ENCODE results near the gene TRIM17. TPM values are rescaled to one million over a fixed set of nuclear protein-coding genes. Genes with fewer than 3 reads are reported as not detected.

TRIM17 gene
- total RNA-seq, 2 experiments from 2014 or later, result 0.73 to 0.96 TPM

GRCh38 chr1:228414511-228415211 is 2.0 kb downstream of the TRIM17 start:
- H3K27me3 Mint-ChIP-seq, result peaks cover 16% of the 10 kb centered on the region
- H3K36me3 Mint-ChIP-seq (ENCODE audit: low read depth), result no peaks in the 10 kb centered on the region
- no peak for DNase-seq
- H3K9me3 ChIP-seq (ENCODE audit: control insufficient read depth in 1 of 2, insufficient read depth in 1 of 2, low read length in 2 of 2), result peaks cover 0 to 6% of the 10 kb centered on the region in 2 experiments
- no peak for TF ChIP-seq CTCF (IDR thresholded peaks at IDR 0.05)
- intact Hi-C loops (cut with DNase I, micrococcal nuclease), result loop anchor here (5.0 kb wide), 2 partner anchors 43 to 197 kb away; a partner anchor contains a TSS
- no peaks in the 10 kb centered on the region for H3K36me3 ChIP-seq (ENCODE audit: insufficient read depth, low read length)
- no peak overlapping the region for H3K4me3 Mint-ChIP-seq
- ChIA-PET CTCF (no interaction called here), POLR2A (interaction anchor here (1.2 kb wide), 1 partner anchor 8 kb away, joined by 5 read pairs; the partner anchor contains the start of gene TRIM11)
- H3K4me3 ChIP-seq (ENCODE audit: low read length), result no peak overlapping the region
- H3K27ac Mint-ChIP-seq, result no peak overlapping the region
- peaks cover 24% of the 10 kb centered on the region for H3K4me1 Mint-ChIP-seq (ENCODE audit: low read depth)
- H3K27ac ChIP-seq (ENCODE audit: low read depth in 1 of 2, low read length in 2 of 2), result no peak overlapping the region
- H3K4me1 ChIP-seq (ENCODE audit: insufficient read depth, low read length), result peaks cover 22% of the 10 kb centered on the region
- no peak for ATAC-seq (ENCODE audit: poor library complexity)
- peaks cover 6 to 14% of the 10 kb centered on the region in 2 experiments for H3K27me3 ChIP-seq (ENCODE audit: control insufficient read depth in 1 of 2, insufficient read depth in 2 of 2, low read length in 2 of 2)
- no peaks in the 10 kb centered on the region for H3K9me3 Mint-ChIP-seq

- Mint-ChIP-seq H3K27me3 (peaks cover 11% of the 10 kb centered on the region), H3K4me3 (no peak overlapping the region), H3K36me3 (ENCODE audit: low read depth) (no peaks in the 10 kb centered on the region), H3K27ac (peak overlapping the region; percentile 7), H3K4me1 (ENCODE audit: low read depth) (peaks cover 24% of the 10 kb centered on the region), H3K9me3 (no peaks in the 10 kb centered on the region)
- ATAC-seq (ENCODE audit: poor library complexity), result no peak
- no peak overlapping the region for H3K4me3 ChIP-seq (ENCODE audit: low read length)
- no peak overlapping the region for H3K27ac ChIP-seq (ENCODE audit: low read depth in 1 of 2, low read length in 2 of 2)
- peaks cover 6 to 14% of the 10 kb centered on the region in 2 experiments for H3K27me3 ChIP-seq (ENCODE audit: control insufficient read depth in 1 of 2, insufficient read depth in 2 of 2, low read length in 2 of 2)
- peaks cover 23% of the 10 kb centered on the region for H3K4me1 ChIP-seq (ENCODE audit: insufficient read depth, low read length)
- CTCF ChIA-PET, result interaction anchor here (0.7 kb wide), 1 partner anchor 298 kb away, joined by 3 read pairs; no protein-coding TSS in a partner anchor
- no peak for TF ChIP-seq CTCF (IDR thresholded peaks at IDR 0.05)
- DNase-seq, result no peak
- H3K36me3 ChIP-seq (ENCODE audit: insufficient read depth, low read length), result no peaks in the 10 kb centered on the region
- peaks cover 0 to 6% of the 10 kb centered on the region in 2 experiments for H3K9me3 ChIP-seq (ENCODE audit: control insufficient read depth in 1 of 2, insufficient read depth in 1 of 2, low read length in 2 of 2)
- POLR2A ChIA-PET, result no interaction called here
- intact Hi-C loops (cut with DNase I, micrococcal nuclease), result loop anchor here in 1 of 2 experiments (5.0 kb wide), 1 partner anchor 196 kb away; no protein-coding TSS in a partner anchor
Observed at GRCh38 chr1:228413241-228414010, 3.2 kb downstream of the TRIM17 start.

GRCh38 chr1:228411548-228412430 is 4.9 kb downstream of the TRIM17 start:
- Mint-ChIP-seq H3K36me3 (ENCODE audit: low read depth) (no peaks in the 10 kb centered on the region), H3K4me1 (ENCODE audit: low read depth) (peaks cover 11% of the 10 kb centered on the region), H3K9me3 (no peaks in the 10 kb centered on the region), H3K27ac (no peak overlapping the region), H3K27me3 (no peaks in the 10 kb centered on the region), H3K4me3 (no peak overlapping the region)
- Histone ChIP-seq H3K36me3 (ENCODE audit: insufficient read depth, low read length) (no peaks in the 10 kb centered on the region), H3K4me1 (ENCODE audit: insufficient read depth, low read length) (peaks cover 30% of the 10 kb centered on the region), H3K27me3 (ENCODE audit: control insufficient read depth in 1 of 2, insufficient read depth in 2 of 2, low read length in 2 of 2) (peaks cover 0 to 8% of the 10 kb centered on the region in 2 experiments), H3K27ac (ENCODE audit: low read depth in 1 of 2, low read length in 2 of 2) (no peak overlapping the region), H3K4me3 (ENCODE audit: low read length) (no peak overlapping the region), H3K9me3 (ENCODE audit: control insufficient read depth in 1 of 2, insufficient read depth in 1 of 2, low read length in 2 of 2) (peaks cover 0 to 6% of the 10 kb centered on the region in 2 experiments)
- intact Hi-C loops (cut with DNase I, micrococcal nuclease), result loop anchor here in 1 of 2 experiments (5.0 kb wide), 1 partner anchor 194 kb away; no protein-coding TSS in a partner anchor
- POLR2A ChIA-PET, result interaction anchor here (0.6 kb wide), 1 partner anchor 110 kb away, joined by 3 read pairs; no protein-coding TSS in a partner anchor
- DNase-seq, result no peak
- no peak for TF ChIP-seq CTCF (IDR thresholded peaks at IDR 0.05)
- CTCF ChIA-PET, result no interaction called here
- ATAC-seq (ENCODE audit: poor library complexity), result no peak

Data from CD4-positive, alpha-beta T cell (primary cell).